ENCODE data around the gene CD47. TPM values are rescaled to one million over a fixed set of nuclear protein-coding genes. Genes with fewer than 3 reads are reported as not detected.

Gene CD47
- polyA plus RNA-seq, 3 donors, result 52.3 to 203 (median 173) TPM

- Histone ChIP-seq H3K4me1 (ENCODE audit: control insufficient read depth in 1 of 2, insufficient read depth in 2 of 2, low read length in 2 of 2) (peaks cover 0 to 3% of the 10 kb centered on the region in 2 donors), H3K4me3 (replicated peaks in 1 of 3; ENCODE audit: low read depth in 2 of 3, low read length in 3 of 3) (no peak overlapping the region), H3K36me3 (replicated peaks in 1 of 2; ENCODE audit: control insufficient read depth in 1 of 2, insufficient read depth in 2 of 2, low read length in 2 of 2) (no peaks in the 10 kb centered on the region), H4K20me1 (ENCODE audit: insufficient read depth, low read length) (no peaks in the 10 kb centered on the region), H3K4me2 (replicated peaks; ENCODE audit: extremely low read depth, low read length, poor library complexity, severe bottlenecking) (no peak overlapping the region), H3K79me2 (ENCODE audit: insufficient read depth, low read length) (no peaks in the 10 kb centered on the region), H3K27ac (ENCODE audit: low read depth in 1 of 2, low read length in 2 of 2) (no peak overlapping the region), H3K9me3 (replicated peaks in 1 of 2; ENCODE audit: control insufficient read depth in 1 of 2, insufficient read depth in 1 of 2, low read length in 2 of 2) (no peaks in the 10 kb centered on the region), H2AFZ (ENCODE audit: insufficient read depth, low read depth, low read length, poor library complexity, severe bottlenecking) (no peak overlapping the region), H3K9ac (ENCODE audit: insufficient read depth, low read length, poor library complexity, severe bottlenecking) (no peak overlapping the region), H3K27me3 (ENCODE audit: control insufficient read depth in 2 of 2, insufficient read depth in 2 of 2, low read length in 2 of 2) (no peaks in the 10 kb centered on the region)
- H3K4me3 Mint-ChIP-seq, result no peak overlapping the region
- peaks cover 3 to 7% of the 10 kb centered on the region in 2 donors for H3K36me3 Mint-ChIP-seq
- H3K4me1 Mint-ChIP-seq, result peaks cover 11% of the 10 kb centered on the region
- peak overlapping the region in 1 of 7 donors; percentile 26 for H3K27ac Mint-ChIP-seq
- 100% methylated on average over 2 of the region's 3 CpGs for WGBS (ENCODE audit: insufficient coverage)
- H3K27me3 Mint-ChIP-seq (ENCODE audit: low read depth in 3 of 3), result peaks cover 0 to 2% (median 0%) of the 10 kb centered on the region in 3 donors
- H3K9me3 Mint-ChIP-seq, result peaks cover 0 to 8% (median 3%) of the 10 kb centered on the region in 7 donors
- no peak for TF ChIP-seq CTCF (IDR thresholded peaks at IDR 0.05)
- no peak for DNase-seq
- intact Hi-C loops (cut with micrococcal nuclease), result no loop called here
These were observed 65.7 kb downstream of the CD47 start for GRCh38 chr3:108025177-108025576.

GRCh38 chr3:108024146-108024850 is 66.5 kb downstream of the CD47 start:
- Histone ChIP-seq H4K20me1 (ENCODE audit: insufficient read depth, low read length) (no peaks in the 10 kb centered on the region), H3K36me3 (replicated peaks in 1 of 2; ENCODE audit: control insufficient read depth in 1 of 2, insufficient read depth in 2 of 2, low read length in 2 of 2) (no peaks in the 10 kb centered on the region), H3K4me2 (replicated peaks; ENCODE audit: extremely low read depth, low read length, poor library complexity, severe bottlenecking) (no peak overlapping the region), H3K79me2 (ENCODE audit: insufficient read depth, low read length) (no peaks in the 10 kb centered on the region), H3K9ac (ENCODE audit: insufficient read depth, low read length, poor library complexity, severe bottlenecking) (no peak overlapping the region), H2AFZ (ENCODE audit: insufficient read depth, low read depth, low read length, poor library complexity, severe bottlenecking) (no peak overlapping the region), H3K9me3 (replicated peaks in 1 of 2; ENCODE audit: control insufficient read depth in 1 of 2, insufficient read depth in 1 of 2, low read length in 2 of 2) (no peaks in the 10 kb centered on the region), H3K4me1 (ENCODE audit: control insufficient read depth in 1 of 2, insufficient read depth in 2 of 2, low read length in 2 of 2) (peaks cover 3 to 4% of the 10 kb centered on the region in 2 donors), H3K27me3 (ENCODE audit: control insufficient read depth in 2 of 2, insufficient read depth in 2 of 2, low read length in 2 of 2) (no peaks in the 10 kb centered on the region), H3K4me3 (replicated peaks in 1 of 3; ENCODE audit: low read depth in 2 of 3, low read length in 3 of 3) (no peak overlapping the region), H3K27ac (ENCODE audit: low read depth in 1 of 2, low read length in 2 of 2) (no peak overlapping the region)
- intact Hi-C loops (cut with micrococcal nuclease), result no loop called here
- H3K27me3 Mint-ChIP-seq (ENCODE audit: low read depth in 3 of 3), result peaks cover 0 to 3% (median under 1%) of the 10 kb centered on the region in 3 donors
- peak in 2 of 3 donors; percentile 13 to 20 for DNase-seq
- H3K36me3 Mint-ChIP-seq, result peaks cover 0 to 7% of the 10 kb centered on the region in 2 donors
- H3K27ac Mint-ChIP-seq, result peak overlapping the region in 2 of 7 donors; percentile 7 to 27
- no peak for TF ChIP-seq CTCF (IDR thresholded peaks at IDR 0.05)
- no CpG with 5 or more reads among the region's 6 CpGs for WGBS (ENCODE audit: insufficient coverage)
- H3K9me3 Mint-ChIP-seq, result peaks cover 0 to 8% (median 3%) of the 10 kb centered on the region in 7 donors
- no peak overlapping the region for H3K4me3 Mint-ChIP-seq
- H3K4me1 Mint-ChIP-seq, result peaks cover 18% of the 10 kb centered on the region
